Stimulated activated CD8-positive, alpha-beta memory T cell treated with anti-CD3 and anti-CD28 coated beads, Interleukin-15, amount 100 ng/mL, for 4 hours (primary cell): ENCODE measurements around the gene CDC40.
"Not testable (repeated sequence)": the region's sequence is repeated elsewhere in the genome, so short reads cannot be mapped to it uniquely, and the experiment has no call there.

Experiments used
- DNase-seq, 2 donors: peaks; one replicate each; pipeline ENCODE4 v3.0.0-alpha.2; 2020; ENCODE audit warnings: low read depth in 2 of 2

CDC40 gene

GRCh38 chr6:110201151-110201884, 21.1 kb downstream of the CDC40 start:
- no peak for DNase-seq

DNA sequence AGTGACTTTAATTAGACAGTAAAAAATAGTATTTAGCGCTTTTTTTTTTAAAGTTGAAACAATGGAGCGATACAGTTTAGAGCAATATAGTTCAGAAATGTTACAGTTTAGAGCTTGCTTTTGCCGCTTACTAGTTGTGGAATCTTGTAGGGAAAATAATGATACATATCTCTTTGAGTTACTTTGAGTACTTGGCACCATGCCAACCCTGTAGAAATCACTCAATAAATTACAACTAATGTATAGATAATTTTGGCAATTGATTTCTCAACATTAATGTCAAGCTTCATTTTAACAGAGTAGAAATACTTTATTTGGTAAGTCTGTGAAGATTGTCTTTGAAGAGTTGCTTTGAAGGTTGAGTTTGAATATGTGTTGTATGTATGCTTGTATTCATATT, 27.4 kb downstream of the CDC40 start:
- DNase-seq: no peak

GRCh38 chr6:110211753-110212152, 31.5 kb downstream of the CDC40 start:
- DNase-seq: no peak

GRCh38 chr6:110214338-110214737, 34.1 kb downstream of the CDC40 start:
- DNase-seq: no peak

DNA sequence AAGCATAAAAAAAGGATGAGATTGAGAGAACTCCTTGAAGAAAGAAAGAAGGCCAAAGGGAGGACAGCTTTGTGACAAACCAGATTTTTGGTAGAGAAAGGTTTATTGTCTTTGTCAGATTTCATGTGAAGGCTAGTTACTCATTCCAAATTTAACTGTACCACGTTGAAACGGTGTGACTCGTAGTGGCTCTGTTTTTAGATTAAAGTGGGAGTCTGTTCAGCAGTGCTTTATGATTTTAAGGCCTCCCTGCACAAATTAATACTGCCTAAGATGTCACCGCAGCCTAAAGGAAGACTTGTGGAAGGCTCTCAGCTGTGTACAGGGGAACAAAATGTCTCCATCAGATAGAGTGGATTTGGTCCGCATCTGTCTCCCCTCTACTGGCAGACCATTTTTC, 35.9 kb downstream of the CDC40 start:
- no peak for DNase-seq

DNA sequence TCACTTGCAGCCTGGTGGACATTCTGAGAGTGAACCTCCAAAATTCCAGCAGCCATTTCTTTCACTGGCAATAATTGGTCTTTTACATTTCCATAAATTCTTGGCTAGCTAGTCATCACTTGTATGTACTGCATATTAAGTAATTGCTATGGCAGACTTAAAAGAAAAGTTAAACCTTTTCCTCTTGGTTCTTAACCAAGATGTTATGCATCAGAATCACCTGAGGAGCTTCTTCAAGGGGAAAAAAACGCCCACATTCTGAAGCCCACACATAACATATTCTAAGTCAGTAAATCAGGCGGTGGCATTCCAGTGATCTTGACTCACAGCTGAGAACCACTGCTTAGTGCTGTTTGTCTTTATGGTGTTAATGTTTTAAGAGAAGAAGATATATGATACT, 37.0 kb downstream of the CDC40 start:
- DNase-seq: no peak

- DNase-seq: no peak
These were observed 41.5 kb downstream of the CDC40 start for GRCh38 chr6:110221738-110222137.

DNA sequence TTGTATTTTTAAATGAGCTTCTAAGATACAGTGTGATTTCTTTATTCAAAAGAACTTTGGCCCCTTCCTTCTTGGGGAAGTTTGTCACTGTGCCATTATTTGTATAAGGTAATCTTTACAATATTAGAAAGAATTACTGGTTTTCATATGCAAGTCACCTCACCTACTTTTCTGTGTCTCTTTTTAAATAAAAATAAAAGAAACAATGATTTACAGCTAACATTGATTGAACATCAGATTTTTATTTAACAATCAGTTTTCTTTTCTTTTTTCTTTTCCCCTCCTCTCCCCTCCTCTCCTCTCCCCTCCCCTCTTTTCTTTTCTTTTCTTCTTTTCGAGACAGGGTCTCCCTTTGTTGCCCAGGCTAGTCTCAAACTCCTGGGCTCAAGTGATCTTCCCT, 46.0 kb downstream of the CDC40 start:
- DNase-seq: no peak

- DNase-seq: no peak
These were observed 52.2 kb downstream of the CDC40 start for GRCh38 chr6:110232450-110232849.

- DNase-seq: no peak
These were observed 53.6 kb downstream of the CDC40 start for GRCh38 chr6:110233770-110234374.

GRCh38 chr6:110236007-110236406, 55.8 kb downstream of the CDC40 start:
- DNase-seq: not testable (repeated sequence)

DNA sequence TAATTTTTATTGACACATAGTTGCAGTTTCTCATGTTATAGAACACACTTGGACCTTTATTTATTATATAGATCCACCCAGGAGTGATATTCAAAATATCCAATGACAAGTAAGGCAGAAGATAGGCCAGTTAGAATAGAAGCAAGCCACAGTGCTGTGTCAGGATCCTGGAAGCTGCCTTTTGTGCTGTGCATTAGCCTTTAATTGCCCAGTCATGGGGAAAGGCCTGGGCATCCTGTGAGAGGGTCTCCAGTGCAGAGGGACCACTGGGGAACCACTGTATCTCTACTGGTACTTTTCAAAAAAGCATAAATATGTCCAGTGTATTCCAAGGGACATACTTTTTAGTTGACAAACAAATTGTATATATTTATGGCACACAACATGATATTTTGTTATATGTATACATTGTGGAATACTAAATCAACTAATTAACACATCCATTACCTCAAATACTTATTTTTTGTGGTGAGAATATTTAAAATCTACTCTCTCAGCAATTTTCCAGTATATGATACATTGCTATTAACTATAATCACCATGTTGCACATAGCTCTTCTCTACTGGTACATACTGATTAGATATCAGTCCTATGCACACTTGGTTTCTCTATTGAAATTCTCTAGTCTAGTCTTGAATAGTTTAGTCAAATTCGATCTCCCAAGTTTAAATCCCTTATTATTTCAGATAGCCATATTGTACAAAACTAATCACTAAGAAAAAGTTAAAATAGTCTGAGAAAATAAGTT, 59.5 kb downstream of the CDC40 start:
- DNase-seq: no peak

GRCh38 chr6:110244621-110245020, 64.4 kb downstream of the CDC40 start:
- DNase-seq: not testable (repeated sequence)

DNA sequence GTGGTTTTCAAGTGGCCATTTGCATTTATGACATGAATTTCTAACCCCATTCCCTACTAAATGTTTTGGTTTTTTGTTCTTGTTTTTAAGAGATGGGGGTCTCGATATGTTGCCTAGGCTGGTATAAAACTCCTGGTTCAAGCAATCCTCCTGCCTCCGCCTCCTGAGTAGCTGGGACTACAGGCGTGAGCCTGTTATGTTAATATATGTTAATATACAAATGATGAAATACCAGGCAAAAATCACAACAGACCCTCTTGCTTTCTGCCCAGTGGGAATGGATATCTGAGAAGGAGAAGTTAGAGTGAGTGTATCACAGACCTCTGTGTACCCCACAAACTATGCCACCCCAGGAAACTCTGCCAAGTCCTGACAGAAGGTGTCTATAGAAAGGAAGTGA, 66.2 kb downstream of the CDC40 start:
- no peak for DNase-seq

- DNase-seq: no peak
These were observed 66.8 kb downstream of the CDC40 start for GRCh38 chr6:110246900-110247546.

DNA sequence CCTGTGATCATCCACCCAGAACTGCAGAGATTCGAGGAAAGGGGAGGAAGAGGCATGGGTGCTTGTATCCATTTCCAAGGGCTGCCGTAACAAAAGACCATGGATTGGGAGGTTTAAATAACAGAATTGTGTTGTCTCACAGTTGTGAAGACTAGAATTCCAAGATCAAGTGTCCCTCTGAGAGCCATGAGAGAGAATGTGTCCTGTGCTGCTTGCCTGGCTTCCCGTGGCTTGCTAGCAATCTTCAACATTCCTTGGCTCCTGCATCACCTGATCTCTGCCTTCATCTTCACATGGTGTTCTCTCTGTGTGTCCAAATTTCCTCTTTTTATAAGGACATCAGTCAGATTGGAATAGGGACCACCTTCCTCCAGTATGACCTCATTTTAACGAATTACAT, 69.8 kb downstream of the CDC40 start:
- DNase-seq: no peak

GRCh38 chr6:110250838-110251237, 70.6 kb downstream of the CDC40 start:
- no peak for DNase-seq

- DNase-seq: no peak
These were observed 75.1 kb downstream of the CDC40 start for GRCh38 chr6:110255211-110255750.

GRCh38 chr6:110256366-110256765, 76.1 kb downstream of the CDC40 start:
- no peak for DNase-seq

- DNase-seq: no peak
These were observed 85.0 kb downstream of the CDC40 start for GRCh38 chr6:110265273-110265672.

DNA sequence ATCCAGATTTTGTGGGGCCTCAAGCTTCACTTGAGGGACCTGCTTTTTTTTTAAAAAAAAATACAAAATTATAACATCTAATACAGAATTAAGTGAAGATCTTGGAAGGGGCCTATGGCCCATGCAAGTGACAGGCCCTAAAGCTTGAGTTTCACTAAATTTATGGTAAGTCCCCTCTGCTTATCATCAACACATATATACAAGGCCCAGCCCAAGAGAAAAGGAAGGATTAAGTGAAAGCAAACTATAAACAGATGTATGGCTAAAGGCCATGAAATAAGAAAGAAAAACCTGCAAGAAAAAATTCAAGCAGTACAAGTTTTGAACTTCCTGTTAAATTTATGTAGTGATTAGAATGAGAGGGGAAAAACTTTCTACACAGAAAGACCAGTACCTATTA, 86.8 kb downstream of the CDC40 start:
- no peak for DNase-seq

DNA sequence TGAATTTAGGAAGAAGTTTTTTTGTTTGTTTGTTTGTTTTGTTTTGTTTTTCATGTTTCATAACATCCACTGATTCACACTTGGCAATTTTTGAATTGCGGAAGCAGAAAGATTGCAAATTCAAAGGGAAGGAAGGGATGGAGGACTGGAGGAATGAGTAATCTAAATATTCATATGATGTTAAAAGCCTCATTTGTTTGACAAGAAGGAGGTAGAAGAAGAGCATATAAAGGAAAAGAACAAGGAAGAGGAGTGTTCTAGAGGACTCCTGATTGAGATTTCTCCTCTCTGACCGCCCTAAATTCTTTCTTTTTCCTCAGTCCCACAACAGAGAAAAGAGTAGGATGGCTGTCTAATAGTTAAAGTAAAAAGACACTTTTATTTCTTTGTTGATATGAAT, 89.4 kb downstream of the CDC40 start:
- DNase-seq: no peak
